ENCODE results near the gene RELT.

RELT gene

GRCh38 chr11:73420136-73420535, 43.9 kb downstream of the RELT start:
- Histone ChIP-seq H2BK5ac (ENCODE audit: low read length) (no peak overlapping the region), H3K4me1 (ENCODE audit: control insufficient read depth in 2 of 2, insufficient read depth in 1 of 2, low read depth in 1 of 2, low read length in 2 of 2) (peaks cover 3 to 5% of the 10 kb centered on the region in 2 donors), H3K18ac (ENCODE audit: low read length) (no peak overlapping the region), H4K91ac (ENCODE audit: low read depth, low read length, poor library complexity) (no peak overlapping the region), H3K4me2 (ENCODE audit: insufficient read depth, low read length, poor library complexity, severe bottlenecking) (no peak overlapping the region), H3K23ac (ENCODE audit: low read depth, low read length, poor library complexity) (no peak overlapping the region), H3K4ac (ENCODE audit: low read length) (no peak overlapping the region), H3K79me1 (ENCODE audit: low read depth, low read length) (no peaks in the 10 kb centered on the region), H2AFZ (ENCODE audit: low read length) (no peak overlapping the region), H3K27ac (replicated peaks; ENCODE audit: low read length) (no peak overlapping the region), H2AK5ac (ENCODE audit: low read depth, low read length) (no peak overlapping the region), H3K27me3 (ENCODE audit: control insufficient read depth in 3 of 3, insufficient read depth in 3 of 3, low read depth in 1 of 3, low read length in 3 of 3) (no peaks in the 10 kb centered on the region), H2BK12ac (ENCODE audit: low read length) (no peak overlapping the region), H3K14ac (ENCODE audit: low read length) (no peak overlapping the region), H3K9me3 (replicated peaks in 1 of 2; ENCODE audit: control insufficient read depth in 2 of 2, insufficient read depth in 1 of 2, low read depth in 1 of 2, low read length in 2 of 2) (no peaks in the 10 kb centered on the region), H3K36me3 (replicated peaks in 1 of 2; ENCODE audit: control insufficient read depth in 2 of 2, insufficient read depth in 2 of 2, low read length in 2 of 2) (peaks cover 3 to 25% of the 10 kb centered on the region in 2 donors), H3K9ac (ENCODE audit: low read depth, low read length, poor library complexity) (no peak overlapping the region), H4K8ac (ENCODE audit: low read depth, low read length) (no peak overlapping the region), H2BK120ac (ENCODE audit: low read depth, low read length) (no peak overlapping the region), H3K4me3 (ENCODE audit: low read length in 2 of 2) (no peak overlapping the region), H2BK15ac (ENCODE audit: low read length) (no peak overlapping the region)
- DNase-seq (ENCODE audit: low spot score) = no peak

- Histone ChIP-seq H3K4me3 (ENCODE audit: low read length in 2 of 2) (no peak overlapping the region), H3K4me1 (ENCODE audit: control insufficient read depth in 2 of 2, insufficient read depth in 1 of 2, low read depth in 1 of 2, low read length in 2 of 2) (peaks cover 3 to 8% of the 10 kb centered on the region in 2 donors), H3K27me3 (ENCODE audit: control insufficient read depth in 3 of 3, insufficient read depth in 3 of 3, low read depth in 1 of 3, low read length in 3 of 3) (no peaks in the 10 kb centered on the region), H3K9me3 (replicated peaks in 1 of 2; ENCODE audit: control insufficient read depth in 2 of 2, insufficient read depth in 1 of 2, low read depth in 1 of 2, low read length in 2 of 2) (no peaks in the 10 kb centered on the region), H3K14ac (ENCODE audit: low read length) (no peak overlapping the region), H3K79me1 (ENCODE audit: low read depth, low read length) (no peaks in the 10 kb centered on the region), H2BK12ac (ENCODE audit: low read length) (no peak overlapping the region), H4K8ac (ENCODE audit: low read depth, low read length) (no peak overlapping the region), H3K27ac (replicated peaks; ENCODE audit: low read length) (no peak overlapping the region), H2BK5ac (ENCODE audit: low read length) (no peak overlapping the region), H2BK120ac (ENCODE audit: low read depth, low read length) (no peak overlapping the region), H3K18ac (ENCODE audit: low read length) (no peak overlapping the region), H3K23ac (ENCODE audit: low read depth, low read length, poor library complexity) (no peak overlapping the region), H3K4ac (ENCODE audit: low read length) (no peak overlapping the region), H3K4me2 (ENCODE audit: insufficient read depth, low read length, poor library complexity, severe bottlenecking) (no peak overlapping the region), H3K36me3 (replicated peaks in 1 of 2; ENCODE audit: control insufficient read depth in 2 of 2, insufficient read depth in 2 of 2, low read length in 2 of 2) (peaks cover 3 to 18% of the 10 kb centered on the region in 2 donors), H3K9ac (ENCODE audit: low read depth, low read length, poor library complexity) (no peak overlapping the region), H4K91ac (ENCODE audit: low read depth, low read length, poor library complexity) (no peak overlapping the region), H2AFZ (ENCODE audit: low read length) (no peak overlapping the region), H2AK5ac (ENCODE audit: low read depth, low read length) (no peak overlapping the region), H2BK15ac (ENCODE audit: low read length) (no peak overlapping the region)
- no peak for DNase-seq (ENCODE audit: low spot score)
- WGBS, 2 donors (ENCODE audit: extremely low coverage in 2 of 2, insufficient read length in 2 of 2, insufficient replicate concordance in 1 of 2) = no CpG with 5 or more reads among the region's 4 CpGs
These were observed 46.7 kb downstream of the RELT start for GRCh38 chr11:73422886-73423285.

DNA sequence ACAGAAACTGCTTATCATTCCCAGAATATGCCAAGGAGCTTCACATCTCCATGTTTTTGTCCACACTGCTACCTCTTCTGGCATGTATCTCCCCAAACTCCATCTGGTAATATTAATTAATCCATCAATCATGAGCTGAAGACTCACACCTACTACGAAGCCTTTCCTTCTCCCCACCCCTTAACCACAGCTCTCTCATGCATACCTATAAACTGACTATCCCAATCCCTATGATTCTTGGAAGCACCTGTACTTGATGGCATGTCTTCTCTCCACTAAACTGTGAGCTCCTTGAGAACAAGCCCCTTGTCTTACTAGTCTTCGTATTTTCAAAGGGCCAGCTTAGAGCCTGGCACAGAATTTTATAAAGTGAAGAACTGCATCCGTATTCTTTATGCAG, 47.3 kb downstream of the RELT start:
- H4K91ac ChIP-seq (ENCODE audit: low read depth, low read length, poor library complexity) = no peak overlapping the region
- H3K36me3 ChIP-seq (replicated peaks in 1 of 2; ENCODE audit: control insufficient read depth in 2 of 2, insufficient read depth in 2 of 2, low read length in 2 of 2) = peaks cover 0 to 12% of the 10 kb centered on the region in 2 donors
- H3K4ac ChIP-seq (ENCODE audit: low read length) = no peak overlapping the region
- H4K8ac ChIP-seq (ENCODE audit: low read depth, low read length) = no peak overlapping the region
- H3K4me1 ChIP-seq (ENCODE audit: control insufficient read depth in 2 of 2, insufficient read depth in 1 of 2, low read depth in 1 of 2, low read length in 2 of 2) = peaks cover 3 to 8% of the 10 kb centered on the region in 2 donors
- no peaks in the 10 kb centered on the region for H3K9me3 ChIP-seq (replicated peaks in 1 of 2; ENCODE audit: control insufficient read depth in 2 of 2, insufficient read depth in 1 of 2, low read depth in 1 of 2, low read length in 2 of 2)
- H3K79me1 ChIP-seq (ENCODE audit: low read depth, low read length) = no peaks in the 10 kb centered on the region
- WGBS, 2 donors (ENCODE audit: extremely low coverage in 2 of 2, insufficient read length in 2 of 2, insufficient replicate concordance in 1 of 2) = no CpG with 5 or more reads among the region's 3 CpGs
- no peak for DNase-seq (ENCODE audit: low spot score)
- H3K9ac ChIP-seq (ENCODE audit: low read depth, low read length, poor library complexity) = no peak overlapping the region
- H3K4me3 ChIP-seq (ENCODE audit: low read length in 2 of 2) = no peak overlapping the region
- no peak overlapping the region for H2AFZ ChIP-seq (ENCODE audit: low read length)
- H2BK5ac ChIP-seq (ENCODE audit: low read length) = no peak overlapping the region
- no peak overlapping the region for H3K14ac ChIP-seq (ENCODE audit: low read length)
- H3K18ac ChIP-seq (ENCODE audit: low read length) = no peak overlapping the region
- no peak overlapping the region for H3K27ac ChIP-seq (replicated peaks; ENCODE audit: low read length)
- no peak overlapping the region for H2BK120ac ChIP-seq (ENCODE audit: low read depth, low read length)
- H3K27me3 ChIP-seq (ENCODE audit: control insufficient read depth in 3 of 3, insufficient read depth in 3 of 3, low read depth in 1 of 3, low read length in 3 of 3) = no peaks in the 10 kb centered on the region
- no peak overlapping the region for H2BK15ac ChIP-seq (ENCODE audit: low read length)
- no peak overlapping the region for H3K4me2 ChIP-seq (ENCODE audit: insufficient read depth, low read length, poor library complexity, severe bottlenecking)
- H3K23ac ChIP-seq (ENCODE audit: low read depth, low read length, poor library complexity) = no peak overlapping the region
- H2BK12ac ChIP-seq (ENCODE audit: low read length) = no peak overlapping the region
- no peak overlapping the region for H2AK5ac ChIP-seq (ENCODE audit: low read depth, low read length)

DNA sequence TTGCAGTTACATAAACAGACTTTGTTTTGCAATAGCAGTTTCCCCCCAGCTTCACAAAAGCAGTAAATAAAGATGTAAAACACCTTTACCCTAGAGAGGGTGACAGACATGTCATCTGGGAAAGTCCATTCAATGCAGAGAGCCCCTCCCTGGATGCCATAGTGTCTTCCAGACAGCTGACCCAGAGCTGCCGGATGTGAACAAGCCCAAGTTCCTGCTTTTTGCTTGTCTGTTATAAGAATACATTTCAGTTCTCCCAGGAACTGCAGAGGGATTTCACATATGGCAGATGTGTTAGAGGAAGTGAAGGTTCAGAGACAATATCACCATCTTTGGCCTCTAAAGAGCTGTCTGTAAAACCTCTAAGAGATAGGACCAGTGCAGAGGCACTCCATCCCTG, 48.9 kb downstream of the RELT start:
- Histone ChIP-seq H3K14ac (ENCODE audit: low read length) (no peak overlapping the region), H3K27ac (replicated peaks; ENCODE audit: low read length) (no peak overlapping the region), H3K27me3 (ENCODE audit: control insufficient read depth in 3 of 3, insufficient read depth in 3 of 3, low read depth in 1 of 3, low read length in 3 of 3) (no peaks in the 10 kb centered on the region), H4K91ac (ENCODE audit: low read depth, low read length, poor library complexity) (no peak overlapping the region), H3K36me3 (replicated peaks in 1 of 2; ENCODE audit: control insufficient read depth in 2 of 2, insufficient read depth in 2 of 2, low read length in 2 of 2) (peaks cover 0 to 8% of the 10 kb centered on the region in 2 donors), H3K4me1 (ENCODE audit: control insufficient read depth in 2 of 2, insufficient read depth in 1 of 2, low read depth in 1 of 2, low read length in 2 of 2) (peaks cover 3 to 10% of the 10 kb centered on the region in 2 donors), H2BK15ac (ENCODE audit: low read length) (no peak overlapping the region), H2BK12ac (ENCODE audit: low read length) (no peak overlapping the region), H4K8ac (ENCODE audit: low read depth, low read length) (no peak overlapping the region), H2AFZ (ENCODE audit: low read length) (no peak overlapping the region), H2BK120ac (ENCODE audit: low read depth, low read length) (no peak overlapping the region), H3K4ac (ENCODE audit: low read length) (no peak overlapping the region), H2BK5ac (ENCODE audit: low read length) (no peak overlapping the region), H3K9me3 (replicated peaks in 1 of 2; ENCODE audit: control insufficient read depth in 2 of 2, insufficient read depth in 1 of 2, low read depth in 1 of 2, low read length in 2 of 2) (no peaks in the 10 kb centered on the region), H3K4me2 (ENCODE audit: insufficient read depth, low read length, poor library complexity, severe bottlenecking) (no peak overlapping the region), H3K9ac (ENCODE audit: low read depth, low read length, poor library complexity) (no peak overlapping the region), H3K18ac (ENCODE audit: low read length) (no peak overlapping the region), H3K23ac (ENCODE audit: low read depth, low read length, poor library complexity) (no peak overlapping the region), H3K79me1 (ENCODE audit: low read depth, low read length) (no peaks in the 10 kb centered on the region), H2AK5ac (ENCODE audit: low read depth, low read length) (no peak overlapping the region), H3K4me3 (ENCODE audit: low read length in 2 of 2) (no peak overlapping the region)
- no peak for DNase-seq (ENCODE audit: low spot score)
- no CpG with 5 or more reads among the region's 1 CpG for WGBS, 2 donors (ENCODE audit: extremely low coverage in 2 of 2, insufficient read length in 2 of 2, insufficient replicate concordance in 1 of 2)

Data from neuronal stem cell (in vitro differentiated cells).